ENCODE results near the gene SMIM9. TPM values are rescaled to one million over a fixed set of nuclear protein-coding genes. Genes with fewer than 3 reads are reported as not detected.
"Not testable (repeated sequence)": the region's sequence is repeated elsewhere in the genome, so short reads cannot be mapped to it uniquely, and the experiment has no call there.

Gene SMIM9
- total and polyA plus RNA-seq, 3 experiments from 2014 or later = not detected

DNA sequence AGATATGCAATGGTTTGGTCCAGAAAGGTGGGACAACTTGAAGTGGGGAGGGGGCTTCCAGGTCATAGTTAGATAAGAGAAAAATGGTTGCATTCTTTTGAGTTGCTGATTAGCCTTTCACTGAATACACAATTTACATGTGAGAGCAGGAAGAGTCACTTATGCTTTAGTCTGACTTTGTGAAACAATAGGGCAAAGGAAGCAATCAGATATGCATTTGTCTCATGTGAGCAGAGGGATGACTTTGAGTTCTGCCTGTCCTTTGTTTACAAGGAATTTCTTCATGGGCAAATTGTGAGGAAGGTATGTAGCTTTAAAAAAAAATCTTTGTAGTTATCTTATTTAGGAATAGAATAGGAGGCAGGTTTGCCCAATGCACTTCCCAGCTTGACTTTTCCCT is 12.9 kb downstream of the SMIM9 start:
- ChIA-PET POLR2A (no interaction called here), CTCF (no interaction called here)
- H3K4me1 Mint-ChIP-seq = no peaks in the 10 kb centered on the region
- H3K4me3 ChIP-seq (ENCODE audit: low read length) = no peak overlapping the region
- no peaks in the 10 kb centered on the region for H3K36me3 Mint-ChIP-seq
- H3K27ac Mint-ChIP-seq = no peak overlapping the region
- H3K4me3 Mint-ChIP-seq = no peak overlapping the region
- H3K9me3 Mint-ChIP-seq = no peaks in the 10 kb centered on the region
- no peaks in the 10 kb centered on the region for H3K36me3 ChIP-seq (ENCODE audit: insufficient read depth, low read length)
- no peaks in the 10 kb centered on the region for H3K9me3 ChIP-seq (ENCODE audit: low read length)
- no peak for DNase-seq
- H3K27me3 Mint-ChIP-seq = peaks cover 0 to 2% of the 10 kb centered on the region in 2 donors
- H3K27me3 ChIP-seq (ENCODE audit: insufficient read depth, low read length, poor library complexity, severe bottlenecking) = no peaks in the 10 kb centered on the region
- no peaks in the 10 kb centered on the region for H3K4me1 ChIP-seq (ENCODE audit: insufficient read depth, low read length)
- H3K27ac ChIP-seq (ENCODE audit: low read depth, low read length) = no peak overlapping the region

DNA sequence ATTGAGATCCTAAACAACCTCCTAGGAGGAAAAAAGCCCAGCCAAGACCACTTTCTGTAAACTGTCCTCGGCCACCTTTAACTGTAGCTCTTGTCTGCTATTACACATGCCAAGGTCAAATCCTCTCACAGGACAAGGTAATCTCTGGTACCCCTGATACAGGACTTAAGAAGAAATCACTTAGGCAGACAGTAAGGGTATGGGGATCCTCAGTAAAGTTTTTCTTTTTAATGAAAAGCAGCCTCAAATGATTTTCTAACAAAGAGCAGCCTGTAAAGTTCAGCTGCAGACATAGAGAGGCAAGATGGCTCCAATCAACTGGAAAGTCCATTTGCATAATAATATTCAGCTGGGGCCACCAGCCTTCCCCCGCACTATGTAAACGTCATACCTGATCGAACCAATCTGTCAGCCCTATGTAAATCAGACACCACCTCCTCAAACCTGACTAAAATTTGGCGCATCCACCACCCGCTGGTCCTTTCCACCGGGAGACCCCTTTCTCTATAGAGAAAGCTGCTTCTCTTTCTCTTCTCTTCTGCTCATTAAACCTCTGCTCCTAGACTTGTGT is 14.6 kb downstream of the SMIM9 start:
- POLR2A ChIA-PET = no interaction called here
- Histone ChIP-seq H3K27me3 (ENCODE audit: insufficient read depth, low read length, poor library complexity, severe bottlenecking) (no peaks in the 10 kb centered on the region), H3K9me3 (ENCODE audit: low read length) (no peaks in the 10 kb centered on the region), H3K4me1 (ENCODE audit: insufficient read depth, low read length) (no peaks in the 10 kb centered on the region), H3K4me3 (ENCODE audit: low read length) (no peak overlapping the region), H3K27ac (ENCODE audit: low read depth, low read length) (peak overlapping the region; percentile 38), H3K36me3 (ENCODE audit: insufficient read depth, low read length) (no peaks in the 10 kb centered on the region)
- CTCF ChIA-PET = no interaction called here
- Mint-ChIP-seq H3K4me1 (no peaks in the 10 kb centered on the region), H3K9me3 (no peaks in the 10 kb centered on the region), H3K27ac (no peak overlapping the region), H3K36me3 (no peaks in the 10 kb centered on the region), H3K27me3 (peaks cover 2 to 3% of the 10 kb centered on the region in 2 donors), H3K4me3 (no peak overlapping the region)
- DNase-seq = no peak

DNA sequence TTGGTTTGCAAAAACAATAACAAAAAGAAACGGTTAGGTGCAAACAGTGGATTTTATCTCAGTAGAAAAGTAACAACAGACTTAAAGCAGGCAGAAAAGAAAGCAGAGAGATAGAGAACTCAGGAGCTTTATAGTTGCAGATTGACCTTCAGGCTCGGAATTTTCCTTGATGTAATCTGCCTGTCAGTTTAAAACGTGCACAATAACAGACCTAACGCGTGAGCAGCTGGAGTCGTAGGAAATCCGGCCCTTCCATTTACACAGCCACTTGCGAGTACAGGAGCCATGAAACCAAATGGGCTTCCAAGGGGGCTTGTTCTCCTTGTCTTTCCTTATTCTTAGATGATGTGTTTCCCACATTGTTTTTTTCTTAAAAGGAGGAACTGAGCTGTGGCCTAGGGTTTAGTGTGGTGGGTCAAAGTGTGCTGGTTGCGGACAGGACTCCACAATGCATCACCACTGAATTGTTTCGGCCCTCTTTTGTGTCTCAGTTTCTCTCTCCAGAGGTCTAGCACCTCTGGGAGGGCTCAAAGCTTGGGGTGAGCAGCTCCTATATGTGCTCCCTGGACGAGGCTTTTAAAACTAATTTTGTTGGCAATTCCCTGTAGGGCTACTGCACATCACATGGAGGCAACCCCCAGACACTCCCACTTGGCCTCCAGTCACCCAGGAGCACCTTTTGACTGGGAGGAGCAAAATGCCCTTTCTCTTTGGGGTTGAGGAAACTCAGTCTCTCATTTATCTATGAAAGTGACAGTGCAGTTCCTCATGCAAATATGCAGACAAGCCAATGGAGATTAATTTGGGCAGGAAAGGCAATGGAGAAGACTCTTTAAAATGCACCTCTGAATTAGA is 15.3 kb downstream of the SMIM9 start:
- no peaks in the 10 kb centered on the region for H3K9me3 Mint-ChIP-seq
- no peaks in the 10 kb centered on the region for H3K9me3 ChIP-seq (ENCODE audit: low read length)
- H3K4me3 ChIP-seq (ENCODE audit: low read length) = no peak overlapping the region
- no peaks in the 10 kb centered on the region for H3K4me1 Mint-ChIP-seq
- DNase-seq = no peak
- peaks cover 2 to 3% of the 10 kb centered on the region in 2 donors for H3K27me3 Mint-ChIP-seq
- H3K4me1 ChIP-seq (ENCODE audit: insufficient read depth, low read length) = no peaks in the 10 kb centered on the region
- H3K27ac ChIP-seq (ENCODE audit: low read depth, low read length) = peak overlapping the region; percentile 51
- H3K4me3 Mint-ChIP-seq = no peak overlapping the region
- POLR2A ChIA-PET = no interaction called here
- no peaks in the 10 kb centered on the region for H3K27me3 ChIP-seq (ENCODE audit: insufficient read depth, low read length, poor library complexity, severe bottlenecking)
- no peaks in the 10 kb centered on the region for H3K36me3 ChIP-seq (ENCODE audit: insufficient read depth, low read length)
- H3K27ac Mint-ChIP-seq = no peak overlapping the region
- H3K36me3 Mint-ChIP-seq = no peaks in the 10 kb centered on the region
- CTCF ChIA-PET = no interaction called here

GRCh38 chrX:154817048-154817618 is 17.3 kb downstream of the SMIM9 start:
- H3K9me3 ChIP-seq (ENCODE audit: low read length); H3K27me3 ChIP-seq (ENCODE audit: insufficient read depth, low read length, poor library complexity, severe bottlenecking); H3K36me3 ChIP-seq (ENCODE audit: insufficient read depth, low read length); CTCF ChIA-PET; H3K4me1 Mint-ChIP-seq; H3K27ac Mint-ChIP-seq; H3K4me3 ChIP-seq (ENCODE audit: low read length); H3K27me3 Mint-ChIP-seq; H3K4me3 Mint-ChIP-seq; H3K36me3 Mint-ChIP-seq; H3K9me3 Mint-ChIP-seq; H3K4me1 ChIP-seq (ENCODE audit: insufficient read depth, low read length); DNase-seq; POLR2A ChIA-PET: not testable (repeated sequence)
- peak overlapping the region; percentile 51 for H3K27ac ChIP-seq (ENCODE audit: low read depth, low read length)

- H3K36me3 Mint-ChIP-seq; H3K36me3 ChIP-seq (ENCODE audit: insufficient read depth, low read length); DNase-seq; POLR2A ChIA-PET; H3K4me3 Mint-ChIP-seq; H3K9me3 ChIP-seq (ENCODE audit: low read length); H3K9me3 Mint-ChIP-seq; H3K27me3 Mint-ChIP-seq; CTCF ChIA-PET; H3K27me3 ChIP-seq (ENCODE audit: insufficient read depth, low read length, poor library complexity, severe bottlenecking); H3K4me1 ChIP-seq (ENCODE audit: insufficient read depth, low read length); H3K27ac Mint-ChIP-seq; H3K4me3 ChIP-seq (ENCODE audit: low read length); H3K4me1 Mint-ChIP-seq: not testable (repeated sequence)
- peak overlapping the region; percentile 64 for H3K27ac ChIP-seq (ENCODE audit: low read depth, low read length)
These were observed 18.1 kb downstream of the SMIM9 start for GRCh38 chrX:154816326-154816898.

DNA sequence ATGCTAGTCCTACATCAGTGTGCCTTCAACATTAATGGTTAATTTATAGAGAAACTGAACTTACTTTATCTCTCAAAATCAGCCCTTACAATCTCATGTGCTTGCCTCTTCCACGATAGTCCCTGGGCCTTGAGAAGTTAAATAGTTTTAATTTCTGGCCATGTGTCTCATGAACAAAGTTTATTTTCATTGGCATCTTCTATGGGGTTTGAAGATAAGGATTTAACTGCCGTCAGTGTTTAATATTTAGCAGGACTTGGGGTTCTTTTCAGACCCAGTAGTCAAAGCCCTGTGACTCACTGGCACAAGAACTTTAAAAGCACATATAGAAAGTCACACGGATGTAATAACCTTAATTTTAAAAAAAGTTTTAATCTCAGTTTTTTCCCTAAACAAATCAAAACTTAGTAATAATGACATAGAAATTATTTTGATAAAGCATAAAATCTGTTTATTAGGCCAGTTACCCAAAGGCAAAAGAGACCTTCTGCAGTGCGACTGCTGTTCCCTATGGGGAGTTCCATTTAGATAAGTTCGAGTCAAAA is 19.1 kb downstream of the SMIM9 start:
- Mint-ChIP-seq H3K27me3 (peaks cover 4 to 8% of the 10 kb centered on the region in 2 donors), H3K4me3 (no peak overlapping the region), H3K9me3 (no peaks in the 10 kb centered on the region), H3K4me1 (peaks cover 0 to under 1% (median 0%) of the 10 kb centered on the region in 3 donors), H3K36me3 (no peaks in the 10 kb centered on the region), H3K27ac (no peak overlapping the region)
- Histone ChIP-seq H3K27me3 (ENCODE audit: insufficient read depth, low read length, poor library complexity, severe bottlenecking) (no peaks in the 10 kb centered on the region), H3K36me3 (ENCODE audit: insufficient read depth, low read length) (no peaks in the 10 kb centered on the region), H3K27ac (ENCODE audit: low read depth, low read length) (peak overlapping the region; percentile 64), H3K4me1 (ENCODE audit: insufficient read depth, low read length) (no peaks in the 10 kb centered on the region), H3K9me3 (ENCODE audit: low read length) (no peaks in the 10 kb centered on the region), H3K4me3 (ENCODE audit: low read length) (no peak overlapping the region)
- ChIA-PET POLR2A (no interaction called here), CTCF (no interaction called here)
- no peak for DNase-seq

GRCh38 chrX:154813801-154814200 is 20.7 kb downstream of the SMIM9 start:
- no peaks in the 10 kb centered on the region for H3K36me3 ChIP-seq (ENCODE audit: insufficient read depth, low read length)
- H3K4me1 Mint-ChIP-seq = peaks cover 6 to 14% (median 11%) of the 10 kb centered on the region in 3 donors
- no peak overlapping the region for H3K27ac ChIP-seq (ENCODE audit: low read depth, low read length)

More at GRCh38 chrX:154813801-154814200, 20.7 kb downstream of the SMIM9 start:
- POLR2A ChIA-PET = no interaction called here
- H3K36me3 Mint-ChIP-seq = no peaks in the 10 kb centered on the region
- peaks cover 4 to 8% of the 10 kb centered on the region in 2 donors for H3K27me3 Mint-ChIP-seq
- no peak for DNase-seq
- Histone ChIP-seq H3K4me3 (ENCODE audit: low read length) (no peak overlapping the region), H3K27me3 (ENCODE audit: insufficient read depth, low read length, poor library complexity, severe bottlenecking) (no peaks in the 10 kb centered on the region), H3K4me1 (ENCODE audit: insufficient read depth, low read length) (no peaks in the 10 kb centered on the region), H3K9me3 (ENCODE audit: low read length) (no peaks in the 10 kb centered on the region)
- H3K9me3 Mint-ChIP-seq = no peaks in the 10 kb centered on the region
- CTCF ChIA-PET = no interaction called here
- H3K27ac Mint-ChIP-seq = no peak overlapping the region
- no peak overlapping the region for H3K4me3 Mint-ChIP-seq
